Measurements from ENCODE around the gene FBXO21.

Gene FBXO21

GRCh38 chr12:117102800-117103181, 87.5 kb downstream of the FBXO21 start:
- Histone ChIP-seq H3K9me3 (ENCODE audit: severe bottlenecking) (peaks cover 3% of the 10 kb centered on the region), H3K27me3 (ENCODE audit: insufficient read depth, poor library complexity, severe bottlenecking) (peaks cover 80% of the 10 kb centered on the region), H3K36me3 (ENCODE audit: low read depth) (no peaks in the 10 kb centered on the region), H3K4me1 (ENCODE audit: insufficient read depth, poor library complexity, severe bottlenecking) (peaks cover 3% of the 10 kb centered on the region), H3K27ac (ENCODE audit: poor library complexity, severe bottlenecking) (no peak overlapping the region), H3K4me3 (ENCODE audit: severe bottlenecking) (no peak overlapping the region)
- TF ChIP-seq CTCF (IDR thresholded peaks at IDR 0.05; ENCODE audit: poor library complexity, severe bottlenecking) = no peak
- DNase-seq (ENCODE audit: low spot score) (no peak), ATAC-seq (ENCODE audit: low read depth) (no peak)

DNA sequence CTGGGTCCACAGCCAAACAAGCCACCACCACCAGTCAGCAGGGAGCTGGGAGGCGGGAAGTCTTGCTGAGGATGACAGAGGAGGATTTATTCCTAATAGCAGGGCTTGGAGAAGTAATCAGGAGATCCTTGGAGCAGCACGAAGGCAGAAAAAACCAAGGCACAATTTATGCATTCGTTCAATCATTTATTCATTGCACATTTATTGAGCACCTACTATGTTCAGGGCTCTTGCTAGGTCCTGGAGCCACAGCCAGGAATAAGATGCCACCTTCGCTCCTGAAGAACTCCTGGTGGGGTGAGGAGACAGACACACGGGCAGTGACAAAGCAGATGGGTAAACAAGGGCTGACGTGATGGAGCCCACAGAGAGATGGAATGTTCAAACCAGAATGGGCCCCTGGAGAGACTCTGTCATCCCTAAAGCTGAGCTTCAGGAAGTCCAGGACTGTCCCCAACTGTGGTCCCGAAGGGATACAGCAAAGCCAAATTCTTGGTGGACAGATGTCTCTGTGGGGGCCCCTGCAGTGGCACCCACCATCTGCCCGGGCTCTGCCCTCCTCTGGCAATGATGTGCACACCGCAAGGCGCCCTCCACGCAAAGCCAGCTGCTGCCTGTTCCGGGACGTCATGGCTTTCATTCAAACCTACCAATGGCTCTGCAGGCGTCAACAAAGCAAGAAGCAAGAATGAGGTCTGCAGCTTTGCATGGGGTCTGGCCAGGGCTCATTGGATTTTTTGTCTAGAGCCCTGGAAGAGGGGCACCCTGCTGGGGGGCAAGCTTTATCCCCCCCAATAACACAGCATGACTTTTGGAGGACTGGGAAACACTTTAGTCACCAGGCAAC, 88.1 kb downstream of the FBXO21 start:
- Histone ChIP-seq H3K4me3 (ENCODE audit: severe bottlenecking) (no peak overlapping the region), H3K27ac (ENCODE audit: poor library complexity, severe bottlenecking) (no peak overlapping the region), H3K9me3 (ENCODE audit: severe bottlenecking) (peaks cover 3% of the 10 kb centered on the region), H3K4me1 (ENCODE audit: insufficient read depth, poor library complexity, severe bottlenecking) (peaks cover 3% of the 10 kb centered on the region), H3K36me3 (ENCODE audit: low read depth) (no peaks in the 10 kb centered on the region), H3K27me3 (ENCODE audit: insufficient read depth, poor library complexity, severe bottlenecking) (peaks cover 83% of the 10 kb centered on the region)
- ATAC-seq (ENCODE audit: low read depth) = no peak
- no peak for DNase-seq (ENCODE audit: low spot score)
- no peak for TF ChIP-seq CTCF (IDR thresholded peaks at IDR 0.05; ENCODE audit: poor library complexity, severe bottlenecking)

DNA sequence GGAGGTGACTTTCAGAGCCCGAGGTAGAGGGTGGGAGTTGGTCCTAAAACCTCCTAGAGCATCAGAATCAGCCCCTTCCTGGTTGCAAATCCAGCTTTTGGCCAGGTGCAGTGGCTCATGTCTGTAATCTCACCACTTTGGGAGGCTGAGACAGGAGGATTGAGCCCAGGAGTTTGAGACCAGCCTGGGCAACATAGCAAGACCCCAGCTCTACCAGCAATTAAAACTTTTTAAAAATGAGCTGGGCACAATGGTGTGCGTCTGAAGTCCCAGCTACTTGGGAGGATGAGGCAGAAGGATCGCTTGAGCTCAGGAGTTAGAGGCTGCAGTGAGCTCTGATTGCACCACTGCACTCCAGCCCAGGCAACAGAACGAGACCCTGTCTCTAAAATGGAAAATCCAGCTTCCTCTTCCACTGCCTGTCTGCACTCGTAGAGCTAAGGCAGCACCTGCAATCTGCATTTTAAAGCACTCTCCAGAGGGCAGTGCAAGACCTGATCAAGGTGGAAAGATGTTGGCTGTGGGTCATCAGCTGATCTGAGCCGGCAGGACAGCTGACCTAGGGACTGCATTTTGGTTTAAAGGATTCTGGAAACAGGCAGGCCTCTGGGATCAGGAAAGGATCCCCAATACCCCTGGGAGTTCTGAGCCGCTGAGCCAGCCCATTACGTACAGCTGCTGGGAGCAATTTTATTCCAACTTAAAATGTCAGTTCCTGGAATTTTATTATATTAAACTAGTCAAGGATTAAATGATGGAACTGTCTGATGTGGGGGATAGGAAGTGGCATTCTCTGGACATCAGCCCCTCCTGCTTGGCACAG, 89.2 kb downstream of the FBXO21 start:
- Histone ChIP-seq H3K4me1 (ENCODE audit: insufficient read depth, poor library complexity, severe bottlenecking) (peaks cover 3% of the 10 kb centered on the region), H3K36me3 (ENCODE audit: low read depth) (no peaks in the 10 kb centered on the region), H3K4me3 (ENCODE audit: severe bottlenecking) (no peak overlapping the region), H3K27ac (ENCODE audit: poor library complexity, severe bottlenecking) (no peak overlapping the region), H3K9me3 (ENCODE audit: severe bottlenecking) (peaks cover 3% of the 10 kb centered on the region), H3K27me3 (ENCODE audit: insufficient read depth, poor library complexity, severe bottlenecking) (peaks cover 83% of the 10 kb centered on the region)
- DNase-seq (ENCODE audit: low spot score) (no peak), ATAC-seq (ENCODE audit: low read depth) (no peak)
- TF ChIP-seq CTCF (IDR thresholded peaks at IDR 0.05; ENCODE audit: poor library complexity, severe bottlenecking) = no peak

DNA sequence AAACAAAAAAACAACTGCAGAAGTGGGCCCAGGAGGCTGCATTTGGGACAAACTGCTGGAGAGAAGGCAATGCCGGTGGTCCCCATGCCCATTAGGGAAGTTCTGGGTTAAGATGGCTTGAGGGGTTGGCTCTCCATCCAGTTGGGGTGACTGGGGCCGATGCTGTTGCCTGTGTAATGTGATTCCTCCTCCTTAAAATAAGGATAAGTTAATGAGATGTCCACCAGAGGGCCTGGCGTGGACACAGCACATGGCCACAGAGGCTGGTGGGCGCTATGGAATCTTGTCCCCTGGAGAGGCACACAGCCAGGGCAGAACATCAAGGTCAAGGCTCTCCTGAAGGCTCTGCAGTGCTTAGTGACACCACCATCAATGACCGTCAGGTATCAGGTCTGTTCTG, 90.0 kb downstream of the FBXO21 start:
- H3K27ac ChIP-seq (ENCODE audit: poor library complexity, severe bottlenecking) = no peak overlapping the region
- peak; percentile 38 for TF ChIP-seq CTCF (IDR thresholded peaks at IDR 0.05; ENCODE audit: poor library complexity, severe bottlenecking)
- H3K4me1 ChIP-seq (ENCODE audit: insufficient read depth, poor library complexity, severe bottlenecking) = no peaks in the 10 kb centered on the region
- peaks cover 83% of the 10 kb centered on the region for H3K27me3 ChIP-seq (ENCODE audit: insufficient read depth, poor library complexity, severe bottlenecking)
- DNase-seq (ENCODE audit: low spot score) (no peak), ATAC-seq (ENCODE audit: low read depth) (peak; percentile 39; the same call in 2 of the 3 replicates)
- H3K36me3 ChIP-seq (ENCODE audit: low read depth) = no peaks in the 10 kb centered on the region
- no peak overlapping the region for H3K4me3 ChIP-seq (ENCODE audit: severe bottlenecking)
- H3K9me3 ChIP-seq (ENCODE audit: severe bottlenecking) = peaks cover 3% of the 10 kb centered on the region

Measured in RWPE2 (cell line).